Tibial nerve (tissue), 4 donors: ENCODE measurements around the gene GPR158. TPM values are rescaled to one million over a fixed set of nuclear protein-coding genes. Genes with fewer than 3 reads are reported as not detected.

Experiments
- DNase-seq, 2 donors: peaks; one replicate each; pipeline ENCODE4 v3.0.0-alpha.2; 2019; ENCODE audit warnings: low spot score in 2 of 2
- H3K27ac ChIP-seq, 4 donors: fragments of 200-600 bp; sonication (generic) in 3 of 4; one replicate each; pipeline ENCODE4 v1.5.1; 2017 to 2019; ENCODE audit warnings: mild to moderate bottlenecking in 1 of 4
- H3K27me3 ChIP-seq, 2 donors: fragments of 200-600 bp; sonication (generic) in 1 of 2; one replicate each; pipeline versions ENCODE4 v1.5.1 to v1.6.0; 2017 to 2019
- H3K36me3 ChIP-seq, 3 donors: fragments of 200-600 bp; sonication (generic); one replicate each; pipeline ENCODE4 v1.5.1; 2018 to 2019
- H3K4me1 ChIP-seq, 4 donors: fragments of 200-600 bp; sonication (generic) in 3 of 4; one replicate each; pipeline ENCODE4 v1.5.1; 2017 to 2019
- H3K4me3 ChIP-seq, 4 donors: fragments of 200-600 bp; sonication (generic) in 3 of 4; one replicate each; pipeline ENCODE4 v1.5.1; 2017 to 2019; ENCODE audit warnings: mild to moderate bottlenecking in 1 of 4, moderate library complexity in 1 of 4
- H3K9me3 ChIP-seq, 4 donors: fragments of 200-600 bp; sonication (generic) in 3 of 4; one replicate each; pipeline ENCODE4 v1.5.1; 2017 to 2019
- CTCF ChIP-seq, 5 experiments: fragments of 200-600 bp in 3 of 5; fragments of 450-650 bp in 2 of 5; sonication (generic) in 3 of 5; IDR thresholded peaks; one replicate each; pipeline ENCODE4 v1.5.1; 2016 to 2019; ENCODE audit warnings: antibody characterized with exemption in 5 of 5, mild to moderate bottlenecking in 3 of 5, moderate library complexity in 2 of 5
- EP300 ChIP-seq, 2 donors: sonication (generic); formaldehyde crosslinking; IDR thresholded peaks; one replicate each; pipeline ENCODE4 v1.6.1; 2017; ENCODE audit warnings: antibody characterized with exemption in 2 of 2, mild to moderate bottlenecking in 1 of 2
- POLR2A ChIP-seq, 2 donors: fragments of 450-650 bp; IDR thresholded peaks; one replicate each; pipeline ENCODE4 v1.6.1; 2017; ENCODE audit warnings: antibody characterized with exemption in 2 of 2, mild to moderate bottlenecking in 2 of 2, moderate library complexity in 2 of 2
- WGBS, 2 donors: methylation state at CpG; one replicate each; pipeline ENCODE4 v1.1.5; 2018; 5-methylcytosine and 5-hydroxymethylcytosine counted together
- total RNA-seq, 4 donors: library from RNA; depleted of rRNA; stranded (reverse); fragments of >200 nt; gene quantifications; one replicate each; pipeline ENCODE4 v1.1.0, GENCODE V29; 2016

The GPR158 gene
- total RNA-seq, 4 donors from 2014 or later, result under 0.01 to 0.39 (median under 0.01) TPM

GRCh38 chr10:25536027-25536426, 361.2 kb downstream of the GPR158 start:
- DNase-seq, result no peak
- TF ChIP-seq EP300 (IDR thresholded peaks at IDR 0.05) (no peak), POLR2A (IDR thresholded peaks at IDR 0.05) (no peak), CTCF (IDR thresholded peaks at IDR 0.05) (no peak)
- no peaks in the 10 kb centered on the region for H3K9me3 ChIP-seq
- no peaks in the 10 kb centered on the region for H3K4me1 ChIP-seq
- H3K36me3 ChIP-seq, result no peaks in the 10 kb centered on the region
- H3K27ac ChIP-seq, result no peak overlapping the region
- no peak overlapping the region for H3K4me3 ChIP-seq
- H3K27me3 ChIP-seq, result no peaks in the 10 kb centered on the region

GRCh38 chr10:25547382-25547781, 372.6 kb downstream of the GPR158 start:
- H3K4me3 ChIP-seq, result no peak overlapping the region
- no peaks in the 10 kb centered on the region for H3K9me3 ChIP-seq
- no peak for TF ChIP-seq EP300 (IDR thresholded peaks at IDR 0.05)
- no peak for TF ChIP-seq POLR2A (IDR thresholded peaks at IDR 0.05)
- TF ChIP-seq CTCF (IDR thresholded peaks at IDR 0.05), result no peak
- 14 to 29% methylated on average over 4 of the region's 4 CpGs for WGBS, 2 donors
- DNase-seq, result no peak
- H3K27ac ChIP-seq, result no peak overlapping the region
- no peaks in the 10 kb centered on the region for H3K4me1 ChIP-seq
- H3K36me3 ChIP-seq, result no peaks in the 10 kb centered on the region
- H3K27me3 ChIP-seq, result no peaks in the 10 kb centered on the region

- TF ChIP-seq CTCF (IDR thresholded peaks at IDR 0.05) (no peak), POLR2A (IDR thresholded peaks at IDR 0.05) (no peak), EP300 (IDR thresholded peaks at IDR 0.05) (no peak)
- no peaks in the 10 kb centered on the region for H3K4me1 ChIP-seq
- 76 to 83% methylated on average over 5 of the region's 5 CpGs for WGBS, 2 donors
- DNase-seq, result no peak
- no peaks in the 10 kb centered on the region for H3K9me3 ChIP-seq
- H3K36me3 ChIP-seq, result no peaks in the 10 kb centered on the region
- no peak overlapping the region for H3K27ac ChIP-seq
- no peaks in the 10 kb centered on the region for H3K27me3 ChIP-seq
- no peak overlapping the region for H3K4me3 ChIP-seq
These were observed 377.6 kb downstream of the GPR158 start for GRCh38 chr10:25552283-25552919.

GRCh38 chr10:25555865-25556264, 381.1 kb downstream of the GPR158 start:
- H3K4me3 ChIP-seq, result no peak overlapping the region
- DNase-seq, result no peak
- TF ChIP-seq POLR2A (IDR thresholded peaks at IDR 0.05) (no peak), EP300 (IDR thresholded peaks at IDR 0.05) (no peak), CTCF (IDR thresholded peaks at IDR 0.05) (no peak)

GRCh38 chr10:25556457-25556856, 381.7 kb downstream of the GPR158 start:
- no peak for TF ChIP-seq EP300 (IDR thresholded peaks at IDR 0.05)
- no peak overlapping the region for H3K4me3 ChIP-seq
- no peaks in the 10 kb centered on the region for H3K4me1 ChIP-seq
- no peak overlapping the region for H3K27ac ChIP-seq
- no peaks in the 10 kb centered on the region for H3K36me3 ChIP-seq
- WGBS, 2 donors, result 30 to 34% methylated on average over 5 of the region's 5 CpGs
- H3K27me3 ChIP-seq, result no peaks in the 10 kb centered on the region
- DNase-seq, result no peak
- no peaks in the 10 kb centered on the region for H3K9me3 ChIP-seq

More at GRCh38 chr10:25555865-25556264, 381.1 kb downstream of the GPR158 start:
- Histone ChIP-seq H3K36me3 (no peaks in the 10 kb centered on the region), H3K9me3 (no peaks in the 10 kb centered on the region), H3K27ac (no peak overlapping the region), H3K27me3 (no peaks in the 10 kb centered on the region), H3K4me1 (no peaks in the 10 kb centered on the region)
- 85 to 88% methylated on average over 5 of the region's 5 CpGs for WGBS, 2 donors

GRCh38 chr10:25557136-25557535, 382.3 kb downstream of the GPR158 start:
- no peaks in the 10 kb centered on the region for H3K27me3 ChIP-seq
- TF ChIP-seq CTCF (IDR thresholded peaks at IDR 0.05) (no peak), POLR2A (IDR thresholded peaks at IDR 0.05) (no peak), EP300 (IDR thresholded peaks at IDR 0.05) (no peak)
- H3K9me3 ChIP-seq, result no peaks in the 10 kb centered on the region
- 40 to 48% methylated on average over 3 of the region's 3 CpGs for WGBS, 2 donors
- H3K36me3 ChIP-seq, result no peaks in the 10 kb centered on the region
- no peaks in the 10 kb centered on the region for H3K4me1 ChIP-seq
- H3K4me3 ChIP-seq, result no peak overlapping the region
- H3K27ac ChIP-seq, result no peak overlapping the region
- DNase-seq, result no peak
